Measurements from ENCODE around the gene RPF1. TPM values are rescaled to one million over a fixed set of nuclear protein-coding genes. Genes with fewer than 3 reads are reported as not detected.

RPF1 gene
- total and polyA plus RNA-seq, 9 donors = 19.5 to 35.2 (median 27.6) TPM

- Histone ChIP-seq H3K4me1 (ENCODE audit: insufficient read depth) (no peaks in the 10 kb centered on the region), H3K36me3 (no peaks in the 10 kb centered on the region), H3K9me3 (no peaks in the 10 kb centered on the region), H3K27me3 (no peaks in the 10 kb centered on the region), H3K27ac (no peak overlapping the region), H3K4me3 (no peak overlapping the region)
- intact Hi-C loops (cut with DNase I) = no loop called here
- WGBS, 3 donors = 47 to 52% (median 51%) methylated on average over 2 of the region's 2 CpGs
- TF ChIP-seq POLR2A (IDR thresholded peaks at IDR 0.05) (no peak), CTCF (IDR thresholded peaks at IDR 0.05) (no peak)
- no peak for DNase-seq
These were observed 18.7 kb downstream of the RPF1 start for GRCh38 chr1:84497631-84498275.

- H3K4me3 ChIP-seq = no peak overlapping the region
- H3K27me3 ChIP-seq = no peaks in the 10 kb centered on the region
- intact Hi-C loops (cut with DNase I) = loop anchor here in 3 of 4 donors (10.0 kb wide), 2 partner anchors 62 to 72 kb away; partner anchors contain the start of gene CTBS (in 2 of the 3)
- no peaks in the 10 kb centered on the region for H3K36me3 ChIP-seq
- TF ChIP-seq EP300 (IDR thresholded peaks at IDR 0.05) = no peak
- no peak for TF ChIP-seq POLR2A (IDR thresholded peaks at IDR 0.05)
- TF ChIP-seq CTCF (IDR thresholded peaks at IDR 0.05) = no peak
- no peak overlapping the region for H3K27ac ChIP-seq
- H3K4me1 ChIP-seq (ENCODE audit: insufficient read depth) = peaks cover 1% of the 10 kb centered on the region
- DNase-seq = no peak
- H3K9me3 ChIP-seq = no peaks in the 10 kb centered on the region
- WGBS, 3 donors = 75 to 79% (median 78%) methylated on average over 5 of the region's 5 CpGs
These were observed 23.9 kb downstream of the RPF1 start for GRCh38 chr1:84502927-84503326.

GRCh38 chr1:84504580-84505492, 25.8 kb downstream of the RPF1 start:
- H3K27me3 ChIP-seq = no peaks in the 10 kb centered on the region

More at GRCh38 chr1:84504580-84505492, 25.8 kb downstream of the RPF1 start:
- peaks cover 1% of the 10 kb centered on the region for H3K4me1 ChIP-seq (ENCODE audit: insufficient read depth)
- WGBS, 3 donors = 5 to 6% (median 5%) methylated on average over 17 of the region's 17 CpGs
- H3K9me3 ChIP-seq = no peaks in the 10 kb centered on the region
- peak overlapping the region; percentile 49 for H3K4me3 ChIP-seq
- no peaks in the 10 kb centered on the region for H3K36me3 ChIP-seq
- TF ChIP-seq CTCF (IDR thresholded peaks at IDR 0.05) = no peak
- TF ChIP-seq EP300 (IDR thresholded peaks at IDR 0.05) = no peak
- TF ChIP-seq POLR2A (IDR thresholded peaks at IDR 0.05) = no peak
- DNase-seq = no peak
- peak overlapping the region in 1 of 2 donors; percentile 93 for H3K27ac ChIP-seq
- intact Hi-C loops (cut with DNase I) = loop anchor here in 3 of 4 donors (10.0 kb wide), 2 partner anchors 60 to 70 kb away; partner anchors contain the start of gene CTBS (in 2 of the 3)

All from ovary (tissue), 9 donors.